Trophoblast cell (in vitro differentiated cells and primary cell): ENCODE data around the gene F9. TPM values are rescaled to one million over a fixed set of nuclear protein-coding genes. Genes with fewer than 3 reads are reported as not detected.

Source experiments
- DNase-seq, 2 donors: peaks; one replicate each; pipeline ENCODE4 v3.0.0-alpha.2; 2016
- H2AFZ ChIP-seq: 2 replicates; pipeline ENCODE4 v1.6.1; 2013; ENCODE audit warnings: low read length, moderate library complexity, mild to moderate bottlenecking; ENCODE audit not compliant: insufficient read depth, poor library complexity
- H2AK5ac ChIP-seq: 2 replicates; pipeline ENCODE4 v1.6.1; 2013; ENCODE audit warnings: mild to moderate bottlenecking, low read length
- H2BK120ac ChIP-seq: 2 replicates; pipeline ENCODE4 v1.6.1; 2013; ENCODE audit warnings: low read length, mild to moderate bottlenecking, moderate library complexity; ENCODE audit not compliant: insufficient read depth, poor library complexity
- H2BK12ac ChIP-seq: 2 replicates; pipeline ENCODE4 v1.6.1; 2013; ENCODE audit warnings: mild to moderate bottlenecking, low read length, moderate library complexity
- H2BK5ac ChIP-seq: 2 replicates; pipeline ENCODE4 v1.6.1; 2013; ENCODE audit warnings: low read length, low read depth, moderate library complexity, mild to moderate bottlenecking; ENCODE audit not compliant: poor library complexity
- H3K14ac ChIP-seq: 2 replicates; pipeline ENCODE4 v1.6.1; 2013; ENCODE audit warnings: mild to moderate bottlenecking, low read length
- H3K18ac ChIP-seq: 2 replicates; pipeline ENCODE4 v1.6.1; 2013; ENCODE audit warnings: mild to moderate bottlenecking, low read length
- H3K23ac ChIP-seq: 2 replicates; pipeline ENCODE4 v1.6.1; 2013; ENCODE audit warnings: low read length
- H3K27ac ChIP-seq: 2 replicates; pipeline ENCODE4 v1.5.1; 2013; ENCODE audit warnings: low read depth, mild to moderate bottlenecking, inconsistent platforms, low read length, moderate library complexity
- H3K27me3 ChIP-seq: 2 replicates; pipeline ENCODE4 v1.6.1; 2013; ENCODE audit warnings: inconsistent platforms, mild to moderate bottlenecking, low read length, moderate library complexity; ENCODE audit not compliant: insufficient read depth
- H3K36me3 ChIP-seq, 2 experiments: 1 replicate in 1 of 2; 2 replicates in 1 of 2; pipeline ENCODE4 v1.6.1; 2013; ENCODE audit warnings: low read length in 2 of 2, mild to moderate bottlenecking in 2 of 2, moderate library complexity in 1 of 2; ENCODE audit not compliant: insufficient read depth in 2 of 2, control insufficient read depth in 1 of 2
- H3K4ac ChIP-seq: 2 replicates; pipeline ENCODE4 v1.6.1; 2013; ENCODE audit warnings: low read depth, mild to moderate bottlenecking, low read length, moderate library complexity
- H3K4me1 ChIP-seq, 2 experiments: 1 replicate in 1 of 2; 2 replicates in 1 of 2; pipeline ENCODE4 v1.6.1; 2013; ENCODE audit warnings: low read length in 2 of 2, mild to moderate bottlenecking in 2 of 2, moderate library complexity in 1 of 2; ENCODE audit not compliant: insufficient read depth in 2 of 2, control insufficient read depth in 1 of 2
- H3K4me2 ChIP-seq: 2 replicates; pipeline ENCODE4 v1.6.1; 2013; ENCODE audit warnings: inconsistent platforms, mild to moderate bottlenecking, low read length, moderate library complexity
- H3K4me3 ChIP-seq: 2 replicates; pipeline ENCODE4 v1.5.1; 2013; ENCODE audit warnings: mild to moderate bottlenecking, low read depth, low read length, inconsistent platforms
- H3K79me1 ChIP-seq: one replicate; pipeline ENCODE4 v1.6.1; 2013; ENCODE audit warnings: low read length
- H3K79me2 ChIP-seq: 2 replicates; pipeline ENCODE4 v1.6.1; 2013; ENCODE audit warnings: low read length, mild to moderate bottlenecking; ENCODE audit not compliant: control insufficient read depth, insufficient read depth, poor library complexity
- H3K9ac ChIP-seq: 2 replicates; pipeline ENCODE4 v1.6.1; 2013; ENCODE audit warnings: mild to moderate bottlenecking, low read length
- H3K9me3 ChIP-seq: 2 replicates; pipeline ENCODE4 v1.6.1; 2013; ENCODE audit warnings: low read depth, mild to moderate bottlenecking, control low read depth, inconsistent platforms, low read length; ENCODE audit not compliant: insufficient read depth
- H4K12ac ChIP-seq: 2 replicates; pipeline ENCODE4 v1.6.1; 2013; ENCODE audit warnings: low read depth, mild to moderate bottlenecking, low read length, moderate library complexity
- H4K8ac ChIP-seq: 2 replicates; pipeline ENCODE4 v1.6.1; 2013; ENCODE audit warnings: low read depth, mild to moderate bottlenecking, low read length, moderate library complexity
- H4K91ac ChIP-seq: one replicate; pipeline ENCODE4 v1.6.1; 2013; ENCODE audit warnings: low read depth, mild to moderate bottlenecking, low read length, moderate library complexity
- WGBS: extraction: QIAGEN DNeasy Blood & Tissue Kit; methylation state at CpG from one replicate; pipeline ENCODE4 v1.1.7; 2013; ENCODE audit warnings: missing lambda C conversion rate; ENCODE audit not compliant: insufficient read length, insufficient coverage; ENCODE audit errors: extremely low coverage; 5-methylcytosine and 5-hydroxymethylcytosine counted together
- polyA plus RNA-seq: library from polyadenylated mRNA; stranded (reverse); fragments of 200-250 nt; gene quantifications from 2 replicates; pipeline ENCODE4 v1.2.3, GENCODE V29; 2013

Gene F9
- not detected in 2 replicates for polyA plus RNA-seq

GRCh38 chrX:139530550-139530949, at the start of gene F9:
TSS of gene F9 (plus strand) at chrX:139530739. CDS start at chrX:139530765, 26 bp downstream.
- Histone ChIP-seq H3K18ac (no peak within 1 kb of the TSS), H3K9ac (no peak within 1 kb of the TSS), H3K36me3 (no peaks in the 10 kb centered on the region), H3K14ac (no peak within 1 kb of the TSS), H4K8ac (no peak within 1 kb of the TSS), H3K27me3 (no peaks in the 10 kb centered on the region), H4K91ac (no peak within 1 kb of the TSS), H3K4me1 (no peaks in the 10 kb centered on the region), H3K4ac (no peak within 1 kb of the TSS), H3K79me1 (no peaks in the 10 kb centered on the region), H2AK5ac (no peak within 1 kb of the TSS), H2BK12ac (no peak within 1 kb of the TSS), H3K79me2 (no peaks in the 10 kb centered on the region), H2AFZ (no peak within 1 kb of the TSS), H3K23ac (no peak within 1 kb of the TSS), H2BK120ac (no peak within 1 kb of the TSS), H3K9me3 (no peaks in the 10 kb centered on the region), H3K4me2 (no peak within 1 kb of the TSS), H3K27ac (no peak within 1 kb of the TSS), H2BK5ac (no peak within 1 kb of the TSS), H3K4me3 (no peak within 1 kb of the TSS), H4K12ac (no peak within 1 kb of the TSS)
- no CpG with 5 or more reads among the region's 4 CpGs for WGBS
- DNase-seq, result no peak

- H3K9me3 ChIP-seq, result no peaks in the 10 kb centered on the region
- no peak overlapping the region for H3K23ac ChIP-seq
- H3K27me3 ChIP-seq, result no peaks in the 10 kb centered on the region
- H3K27ac ChIP-seq, result no peak overlapping the region
- H2BK12ac ChIP-seq, result no peak overlapping the region
- WGBS, result no CpG with 5 or more reads among the region's 2 CpGs
- H4K8ac ChIP-seq, result no peak overlapping the region
- DNase-seq, result no peak
- H2AK5ac ChIP-seq, result no peak overlapping the region
- no peak overlapping the region for H3K4me2 ChIP-seq
- no peak overlapping the region for H2AFZ ChIP-seq
- no peaks in the 10 kb centered on the region for H3K36me3 ChIP-seq
- no peak overlapping the region for H3K9ac ChIP-seq
- no peak overlapping the region for H4K12ac ChIP-seq
- no peaks in the 10 kb centered on the region for H3K79me1 ChIP-seq
- no peak overlapping the region for H3K18ac ChIP-seq
- H3K4me3 ChIP-seq, result no peak overlapping the region
- H3K4ac ChIP-seq, result no peak overlapping the region
- no peaks in the 10 kb centered on the region for H3K4me1 ChIP-seq
- H3K14ac ChIP-seq, result no peak overlapping the region
- H2BK120ac ChIP-seq, result no peak overlapping the region
- H4K91ac ChIP-seq, result no peak overlapping the region
- H2BK5ac ChIP-seq, result no peak overlapping the region
- H3K79me2 ChIP-seq, result no peaks in the 10 kb centered on the region
Observed at GRCh38 chrX:139483699-139484098, 46.8 kb upstream of the F9 start.

- DNase-seq, result no peak
- no peak overlapping the region for H3K4me3 ChIP-seq
- H2BK5ac ChIP-seq, result no peak overlapping the region
- no peaks in the 10 kb centered on the region for H3K79me2 ChIP-seq
- H4K8ac ChIP-seq, result no peak overlapping the region
- H3K9me3 ChIP-seq, result no peaks in the 10 kb centered on the region
- H3K4me1 ChIP-seq, result no peaks in the 10 kb centered on the region
- no peak overlapping the region for H3K14ac ChIP-seq
- no peak overlapping the region for H3K18ac ChIP-seq
- no peak overlapping the region for H2AFZ ChIP-seq
- no peak overlapping the region for H4K91ac ChIP-seq
- H3K36me3 ChIP-seq, result no peaks in the 10 kb centered on the region
- H3K27ac ChIP-seq, result no peak overlapping the region
- WGBS, result no CpG with 5 or more reads among the region's 2 CpGs
- no peak overlapping the region for H3K4ac ChIP-seq
- H3K79me1 ChIP-seq, result no peaks in the 10 kb centered on the region
- H3K23ac ChIP-seq, result no peak overlapping the region
- H3K4me2 ChIP-seq, result no peak overlapping the region
- H4K12ac ChIP-seq, result no peak overlapping the region
- H3K9ac ChIP-seq, result no peak overlapping the region
- H3K27me3 ChIP-seq, result no peaks in the 10 kb centered on the region
- no peak overlapping the region for H2BK120ac ChIP-seq
- no peak overlapping the region for H2BK12ac ChIP-seq
- no peak overlapping the region for H2AK5ac ChIP-seq
Observed at GRCh38 chrX:139484591-139484990, 45.9 kb upstream of the F9 start.

- Histone ChIP-seq H4K91ac (no peak overlapping the region), H3K27me3 (no peaks in the 10 kb centered on the region), H3K9me3 (no peaks in the 10 kb centered on the region), H2BK5ac (no peak overlapping the region), H3K79me1 (no peaks in the 10 kb centered on the region), H3K23ac (no peak overlapping the region), H2BK12ac (no peak overlapping the region), H3K9ac (no peak overlapping the region), H3K4me1 (no peaks in the 10 kb centered on the region), H4K12ac (no peak overlapping the region), H2AFZ (no peak overlapping the region), H3K4ac (no peak overlapping the region), H3K14ac (no peak overlapping the region), H3K27ac (no peak overlapping the region), H2BK120ac (no peak overlapping the region), H3K18ac (no peak overlapping the region), H3K36me3 (no peaks in the 10 kb centered on the region), H3K4me2 (no peak overlapping the region), H3K79me2 (no peaks in the 10 kb centered on the region), H3K4me3 (no peak overlapping the region), H2AK5ac (no peak overlapping the region), H4K8ac (no peak overlapping the region)
- DNase-seq, result no peak
- WGBS, result no CpG with 5 or more reads among the region's 5 CpGs
Observed at GRCh38 chrX:139495324-139495723, 35.2 kb upstream of the F9 start.
